Dermis blood vessel endothelial cell (primary cell): Measurements from ENCODE around the gene NOXRED1. TPM values are rescaled to one million over a fixed set of nuclear protein-coding genes. Genes with fewer than 3 reads are reported as not detected.

Experiments
- total RNA-seq: library from RNA; depleted of rRNA; stranded (reverse); fragments of >200 nt; gene quantifications from 2 replicates; pipeline ENCODE4 v1.2.3, GENCODE V29; 2014

NOXRED1 gene
- total RNA-seq, 1 donor from 2014 or later: under 0.01 TPM

Other genes with a start within 250 kb of the NOXRED1 start
- gene TMEM63C, start 241.7 kb downstream of the NOXRED1 start, total RNA-seq: under 0.01 TPM in 1 of 2 replicates, not detected in the other
- gene NGB, start 152.3 kb downstream of the NOXRED1 start, total RNA-seq: 0.05 TPM in 1 of 2 replicates, not detected in the other
- gene POMT2, start 102.6 kb downstream of the NOXRED1 start, total RNA-seq: 8.5 and 14.7 TPM in 2 replicates
- gene GSTZ1, start 102.5 kb downstream of the NOXRED1 start, total RNA-seq: 31.3 and 34.2 TPM in 2 replicates
- gene TMED8, start 46.4 kb downstream of the NOXRED1 start, total RNA-seq: 11.2 and 12.9 TPM in 2 replicates
- gene SAMD15, start 46.1 kb downstream of the NOXRED1 start, total RNA-seq: 0.88 and 1.0 TPM in 2 replicates
- 34.1 and 38.1 TPM in 2 replicates for gene VIPAS39, start 34.1 kb upstream of the NOXRED1 start, total RNA-seq
- 106 and 187 TPM in 2 replicates for gene AHSA1, start 34.6 kb upstream of the NOXRED1 start, total RNA-seq
- 0.14 and 0.17 TPM in 2 replicates for gene ISM2, start 75.3 kb upstream of the NOXRED1 start, total RNA-seq
- 104 and 143 TPM in 2 replicates for gene SPTLC2, start 193.1 kb upstream of the NOXRED1 start, total RNA-seq